Heart right ventricle (tissue), 16 donors: ENCODE results near the gene ZNF691. TPM values are rescaled to one million over a fixed set of nuclear protein-coding genes. Genes with fewer than 3 reads are reported as not detected.
A peak's percentile ranks its signal among the peaks of the same experiment; 100 is the strongest.

Source experiments
- ATAC-seq, 8 donors: fragments of 200-7000 bp; cut with Tn5 transposase; one replicate each; pipeline ENCODE4 v1.9.1; 2020; ENCODE audit warnings: mild to moderate bottlenecking in 8 of 8, moderate library complexity in 8 of 8, moderate number of reproducible peaks in 1 of 8
- DNase-seq, 2 donors: peaks; one replicate each; pipeline ENCODE4 v3.0.0-alpha.2; 2020
- H3K27ac ChIP-seq, 10 donors: fragments of 200-600 bp; sonication (generic) in 2 of 10; one replicate each; pipeline versions ENCODE4 v1.5.0 to v1.8.0; 2020 to 2022; ENCODE audit warnings: mild to moderate bottlenecking in 3 of 10
- H3K27me3 ChIP-seq, 7 donors: fragments of 200-600 bp; one replicate each; pipeline ENCODE4 v1.8.0; 2021 to 2022; ENCODE audit warnings: mild to moderate bottlenecking in 2 of 7
- H3K36me3 ChIP-seq, 9 donors: fragments of 200-600 bp; sonication (generic) in 1 of 9; one replicate each; pipeline versions ENCODE4 v1.5.0 to v1.8.0; 2020 to 2022; ENCODE audit warnings: mild to moderate bottlenecking in 2 of 9
- H3K4me1 ChIP-seq, 9 donors: fragments of 200-600 bp; sonication (generic) in 1 of 9; one replicate each; pipeline versions ENCODE4 v1.5.0 to v1.8.0; 2020 to 2022; ENCODE audit warnings: mild to moderate bottlenecking in 4 of 9
- H3K4me3 ChIP-seq, 10 donors: fragments of 200-600 bp; sonication (generic) in 2 of 10; one replicate each; pipeline versions ENCODE4 v1.5.0 to v1.8.0; 2020 to 2022; ENCODE audit warnings: mild to moderate bottlenecking in 7 of 10, moderate library complexity in 2 of 10
- H3K9me3 ChIP-seq, 11 donors: fragments of 200-600 bp in 10 of 11; sonication (generic) in 2 of 11; one replicate each; pipeline versions ENCODE4 v1.5.0 to v1.8.0; 2013 to 2022; ENCODE audit warnings: mild to moderate bottlenecking in 2 of 11, control low read depth in 1 of 11, moderate library complexity in 1 of 11
- CTCF ChIP-seq, 9 donors: fragments of 200-600 bp; sonication (generic) in 2 of 9; IDR thresholded peaks; one replicate each; pipeline versions ENCODE4 v1.5.0 to v1.8.0; 2021 to 2022; ENCODE audit warnings: antibody characterized with exemption in 9 of 9, mild to moderate bottlenecking in 5 of 9, moderate library complexity in 1 of 9
- WGBS, 2 donors: extraction: QIAGEN DNeasy Blood & Tissue Kit; methylation state at CpG; one replicate each; pipeline ENCODE4 v1.1.7; 2013; ENCODE audit warnings: inconsistent platforms in 1 of 2; 5-methylcytosine and 5-hydroxymethylcytosine counted together
- intact Hi-C, 10 donors: fragments of 100-400 bp; cut with DNase I; formaldehyde crosslinking; loops; one replicate each; pipeline versions ENCODE4 v1.11.1 to v1.14.2; 2022
- long read RNA-seq, 3 donors: library from polyadenylated mRNA; unstranded; transcript quantifications; one replicate each; pipeline ENCODE4 v2.0.0, GENCODE V29; 2020 to 2021
- polyA plus RNA-seq, 2 donors: library from polyadenylated mRNA; stranded (reverse); fragments of 200-250 nt; gene quantifications; one replicate each; pipeline ENCODE4 v1.2.3, GENCODE V29; 2013
- total RNA-seq, 10 donors: library from RNA; stranded (reverse); fragmentation: NEBNext Ultra II Directional in 3 of 10; extraction: Animal tissue kit (Norgen Biotek cat#: 25700) in 3 of 10; gene quantifications; one replicate each; pipeline versions ENCODE4 v1.2.1 to v1.2.4, GENCODE V29; 2021 to 2023
- donor health status: Arrhythmogenic right ventricular cardiomyopathy.
- donor health status: ischemic (EF 13 %, LVEDD 7.1; RV severe dilation, severe dysfunction).
- donor health status: healthy with polysubstance abuse.
- donor health status: DM: no; HTN: yes; CAD: no.
- donor health status: DM: no; HTN: no; CAD: no.
- donor health status: ischemic (EF 25% LVEDD 6.9; RV normal size, moderate dysfunction).
- donor health status: ischemic (EF 25% LVEDD 5.7; RV mildly dilated, moderate dysfunction).
- donor health status: healthy.
- donor health status: DM: yes; HTN: yes; CAD: no.
- donor health status: Ischemic cardiomyopathy.
- donor health status: ischemic (EF 35%, LVEDD 5.7; RV mildly dilated, moderate dysfunction).
- donor health status: nonischemic (EF 11% LVEDD 7.7; RV severe dilation, severe dysfunction).
- donor health status: DM: yes; HTN: yes; CAD: no.
- donor health status: PGD.
- donor health status: ischemic (EF 29% LVEDD 5.4; RV normal size, mild dysfunction).
- donor health status: nonischemic (EF 23%, LVEDD 6.1; RV moderate dilation, normal function).

Gene ZNF691
- total RNA-seq (1 to 10 TPM; 6.0 to 9.2 (median 7.9) TPM), polyA plus RNA-seq (10 to 100 TPM in 1 of 2 donors, 1 to 10 TPM in 1; 6.7 to 10.1 TPM)
- long read RNA-seq, donor 1, transcript ZNF691-206 (2 exons, 1,577 nt), result major isoform, 8 of 14 reads
- long read RNA-seq, donor 1, partial matches to known transcripts, result 0 of 14 reads
- long read RNA-seq, donor 1, other reads (novel, unspliced or antisense), result 4 of 14 reads
- long read RNA-seq, donor 2, transcript ZNF691-206 (2 exons, 1,577 nt), result major isoform, 8 of 15 reads
- long read RNA-seq, donor 2, partial matches to known transcripts, result 0 of 15 reads
- long read RNA-seq, donor 2, other reads (novel, unspliced or antisense), result 3 of 15 reads
- long read RNA-seq, donor 3, transcript ZNF691-201 (4 exons, 1,910 nt), result minor isoform, 6 of 24 reads
- long read RNA-seq, donor 3, transcript ZNF691-206 (2 exons, 1,577 nt), result major isoform, 15 of 24 reads
- long read RNA-seq, donor 3, partial matches to known transcripts, result 0 of 24 reads
- long read RNA-seq, donor 3, other reads (novel, unspliced or antisense), result 1 of 24 reads

GRCh38 chr1:42846257-42847110 is at the start of gene ZNF691:
Gene ZNF691 (plus strand): TSS chr1:42846613. CDS start chr1:42849659, 3,046 bp downstream.
- H3K9me3 ChIP-seq, result peaks cover 0 to 7% (median 0%) of the 10 kb centered on the region in 11 donors
- no peaks in the 10 kb centered on the region for H3K27me3 ChIP-seq
- ATAC-seq, result peak; percentile 97 to 99 (median 99)
- 1% methylated on average over 50 of the region's 50 CpGs for WGBS, 2 donors
- H3K4me3 ChIP-seq, result peak within 1 kb of the TSS; percentile 65 to 97 (median 87)
- peak in 8 of 9 donors; percentile 37 to 76 (median 48) for TF ChIP-seq CTCF (IDR thresholded peaks at IDR 0.05)
- intact Hi-C loops, result loop anchor here in 2 of 10 donors (1.0 to 2.0 kb wide), 3 partner anchors 30 to 80 kb away; partner anchors contain the start of genes C1orf50 (in 2 of the 2), P3H1 (in 2 of the 2), ERMAP (in 1 of the 2) and SVBP (in 1 of the 2)
- peak; percentile 88 to 97 for DNase-seq
- peak within 1 kb of the TSS; percentile 8 to 97 (median 92) for H3K27ac ChIP-seq
- H3K4me1 ChIP-seq, result peaks cover 5 to 29% (median 19%) of the 10 kb centered on the region in 9 donors
- H3K36me3 ChIP-seq, result peaks cover 0 to 50% (median 13%) of the 10 kb centered on the region in 9 donors

GRCh38 chr1:42797414-42797813 is 49.0 kb upstream of the ZNF691 start:
- 78 to 80% methylated on average over 3 of the region's 3 CpGs for WGBS, 2 donors
- intact Hi-C loops, result no loop called here
- H3K27me3 ChIP-seq, result no peaks in the 10 kb centered on the region
- ATAC-seq (no peak), DNase-seq (no peak)
- TF ChIP-seq CTCF (IDR thresholded peaks at IDR 0.05), result no peak
- no peaks in the 10 kb centered on the region for H3K9me3 ChIP-seq
- H3K4me3 ChIP-seq, result no peak overlapping the region
- H3K4me1 ChIP-seq, result no peaks in the 10 kb centered on the region
- H3K36me3 ChIP-seq, result no peaks in the 10 kb centered on the region
- H3K27ac ChIP-seq, result no peak overlapping the region

GRCh38 chr1:42797979-42798378 is 48.4 kb upstream of the ZNF691 start:
- Histone ChIP-seq H3K4me3 (no peak overlapping the region), H3K9me3 (no peaks in the 10 kb centered on the region), H3K27ac (no peak overlapping the region), H3K27me3 (no peaks in the 10 kb centered on the region), H3K36me3 (no peaks in the 10 kb centered on the region), H3K4me1 (no peaks in the 10 kb centered on the region)
- no peak for ATAC-seq
- no peak for DNase-seq
- no peak for TF ChIP-seq CTCF (IDR thresholded peaks at IDR 0.05)
- intact Hi-C loops, result no loop called here
- 90 to 92% methylated on average over 5 of the region's 5 CpGs for WGBS, 2 donors
